GM18907 (cell line): ENCODE measurements around the gene CORO2A.

ENCODE experiments used
- ATAC-seq: cut with Tn5 transposase; IDR thresholded peaks from one replicate; pipeline ENCODE4 v1.9.1; 2021; ENCODE audit warnings: mild to moderate bottlenecking, moderate library complexity; ENCODE audit not compliant: unreplicated experiment

The CORO2A gene

GRCh38 chr9:98193336-98193944 lies 1.0 kb upstream of the CORO2A start:
- ATAC-seq: no peak

GRCh38 chr9:98191671-98192502 lies 550 bp downstream of the CORO2A start:
- ATAC-seq: no peak

- ATAC-seq: no peak
These were observed 1.2 kb downstream of the CORO2A start for GRCh38 chr9:98191181-98191608.

GRCh38 chr9:98190757-98191105 lies 1.7 kb downstream of the CORO2A start:
- ATAC-seq: no peak

GRCh38 chr9:98189412-98189811 lies 3.0 kb downstream of the CORO2A start:
- no peak for ATAC-seq

GRCh38 chr9:98187926-98188325 lies 4.5 kb downstream of the CORO2A start:
- no peak for ATAC-seq

GRCh38 chr9:98186236-98186635 lies 6.2 kb downstream of the CORO2A start:
- no peak for ATAC-seq

GRCh38 chr9:98185611-98186171 lies 6.7 kb downstream of the CORO2A start:
- ATAC-seq: no peak

- no peak for ATAC-seq
These were observed 7.3 kb downstream of the CORO2A start for GRCh38 chr9:98185021-98185567.

GRCh38 chr9:98184326-98184725 lies 8.1 kb downstream of the CORO2A start:
- ATAC-seq: no peak

GRCh38 chr9:98182889-98183599 lies 9.4 kb downstream of the CORO2A start:
- ATAC-seq: no peak

- ATAC-seq: no peak
These were observed 10.2 kb downstream of the CORO2A start for GRCh38 chr9:98182069-98182820.

- ATAC-seq: no peak
These were observed 10.7 kb downstream of the CORO2A start for GRCh38 chr9:98181746-98182068.

GRCh38 chr9:98180996-98181395 lies 11.4 kb downstream of the CORO2A start:
- ATAC-seq: no peak

- ATAC-seq: no peak
These were observed 13.3 kb downstream of the CORO2A start for GRCh38 chr9:98178874-98179850.

GRCh38 chr9:98176391-98177259 lies 15.8 kb downstream of the CORO2A start:
- no peak for ATAC-seq

- ATAC-seq: no peak
These were observed 16.7 kb downstream of the CORO2A start for GRCh38 chr9:98175762-98176161.

GRCh38 chr9:98175028-98175569 lies 17.3 kb downstream of the CORO2A start:
- ATAC-seq: no peak
